Measurements from ENCODE around the gene ACADL.
A peak's percentile ranks its signal among the peaks of the same experiment; 100 is the strongest.
"Not testable (repeated sequence)": the region's sequence is repeated elsewhere in the genome, so short reads cannot be mapped to it uniquely, and the experiment has no call there.

ACADL gene

DNA sequence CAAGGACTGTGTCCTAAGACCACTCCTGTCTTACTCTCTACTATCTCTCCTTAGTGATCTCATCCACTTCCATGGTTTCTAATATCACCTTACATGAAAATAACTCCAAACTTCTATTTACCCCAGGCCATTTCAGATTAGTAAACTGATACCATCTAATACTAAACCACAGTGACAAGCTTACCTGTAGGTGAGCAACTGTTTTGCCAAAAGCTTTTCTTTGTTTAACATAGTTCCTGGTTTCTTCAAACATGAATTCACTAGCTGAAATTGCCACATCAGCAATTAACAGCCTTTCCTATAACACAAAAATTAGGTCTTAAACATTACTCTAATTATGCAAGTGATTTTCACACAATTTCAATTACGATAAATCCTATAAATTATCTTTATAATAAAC lies 22.1 kb downstream of the ACADL start:
- DNase-seq (ENCODE audit: low read depth in 4 of 4, low spot score in 1 of 4): no peak

DNA sequence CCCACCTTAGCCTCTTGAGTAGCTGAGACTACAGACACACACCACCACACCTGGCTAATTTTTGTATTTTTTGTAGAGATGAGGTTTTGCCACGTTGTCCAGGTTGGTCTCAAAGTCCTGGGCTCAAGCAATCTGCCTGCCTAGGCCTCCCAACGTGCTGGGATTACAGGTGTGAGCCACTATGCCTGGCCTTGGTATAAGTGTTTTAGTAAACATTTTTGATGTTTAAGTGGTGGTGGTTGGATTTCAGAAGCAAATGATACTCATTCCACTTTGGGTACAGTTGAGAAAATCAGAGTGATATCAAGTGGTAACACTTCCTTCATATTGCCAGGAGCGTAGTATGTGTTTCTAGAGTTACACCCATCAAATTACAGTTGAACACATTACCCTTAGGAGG lies 25.4 kb downstream of the ACADL start:
- DNase-seq (ENCODE audit: low read depth in 4 of 4, low spot score in 1 of 4): no peak

DNA sequence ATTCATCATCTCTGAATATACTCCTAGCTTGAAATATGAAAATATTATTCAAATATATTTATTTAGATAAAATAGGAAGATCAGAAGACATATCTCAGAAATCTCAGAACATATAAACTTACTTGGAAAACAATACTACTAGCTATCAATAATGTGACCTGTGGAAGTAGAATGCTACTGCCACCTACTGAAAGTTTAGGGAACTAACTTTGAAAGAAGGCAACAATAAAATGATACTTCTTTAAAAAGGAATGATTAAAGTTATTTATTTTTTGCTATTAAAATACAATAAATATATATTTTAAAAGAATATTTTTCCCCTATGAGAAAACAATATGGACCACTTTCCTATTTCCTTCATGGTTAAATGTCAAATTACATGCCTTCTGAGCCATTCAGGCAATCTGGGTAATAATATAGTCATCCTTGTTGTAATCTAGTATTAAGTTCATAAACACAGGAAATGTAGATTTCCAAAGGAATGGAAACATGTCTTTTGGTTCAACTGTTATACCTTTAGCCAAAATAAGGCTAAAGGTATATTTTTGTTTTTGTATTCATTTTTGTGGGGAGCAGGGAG lies 26.0 kb downstream of the ACADL start:
- DNase-seq (ENCODE audit: low read depth in 4 of 4, low spot score in 1 of 4): no peak

- DNase-seq (ENCODE audit: low read depth in 4 of 4, low spot score in 1 of 4): no peak
Observed at GRCh38 chr2:210198326-210198725, 26.9 kb downstream of the ACADL start.

DNA sequence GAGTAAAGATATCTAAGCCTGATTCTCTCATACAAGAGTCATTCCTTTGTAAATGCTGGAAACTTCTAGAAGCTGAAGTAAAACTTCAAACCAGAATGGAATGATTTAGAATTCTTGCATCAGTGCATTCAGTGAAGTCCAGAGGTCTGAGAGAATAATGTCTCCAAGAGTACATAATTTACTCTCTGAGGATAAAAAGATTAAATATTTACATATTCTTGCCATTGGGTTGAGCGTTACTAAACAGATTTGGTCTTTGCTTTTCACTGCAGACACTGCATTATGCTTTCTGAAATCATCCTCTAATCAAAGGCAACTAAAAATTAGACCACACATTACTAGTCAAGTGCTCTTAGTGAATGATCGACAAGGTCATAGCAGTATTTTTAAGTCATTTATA lies 27.5 kb downstream of the ACADL start:
- DNase-seq (ENCODE audit: low read depth in 4 of 4, low spot score in 1 of 4): no peak

GRCh38 chr2:210195101-210195852 lies 30.0 kb downstream of the ACADL start:
- DNase-seq (ENCODE audit: low read depth in 4 of 4, low spot score in 1 of 4): no peak

DNA sequence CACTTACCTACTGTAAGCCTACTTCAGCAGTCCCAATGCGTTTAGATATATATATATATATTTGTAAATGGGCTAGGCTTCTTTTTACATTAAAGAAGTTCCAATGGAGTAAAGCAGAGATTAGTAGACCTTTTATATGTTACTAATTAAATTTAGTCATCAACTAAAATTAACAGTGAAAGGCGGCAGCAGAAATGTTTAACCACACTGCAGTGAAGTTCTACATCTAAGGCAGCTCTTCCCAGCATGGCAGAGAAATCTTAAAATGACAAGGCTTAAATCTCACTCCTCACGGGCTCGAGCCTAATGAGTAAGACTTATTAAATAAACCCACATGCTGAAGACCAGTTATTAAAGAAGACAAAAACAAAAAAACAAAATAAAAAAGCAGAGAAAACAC lies 34.9 kb downstream of the ACADL start:
- no peak for DNase-seq (ENCODE audit: low read depth in 4 of 4, low spot score in 1 of 4)

DNA sequence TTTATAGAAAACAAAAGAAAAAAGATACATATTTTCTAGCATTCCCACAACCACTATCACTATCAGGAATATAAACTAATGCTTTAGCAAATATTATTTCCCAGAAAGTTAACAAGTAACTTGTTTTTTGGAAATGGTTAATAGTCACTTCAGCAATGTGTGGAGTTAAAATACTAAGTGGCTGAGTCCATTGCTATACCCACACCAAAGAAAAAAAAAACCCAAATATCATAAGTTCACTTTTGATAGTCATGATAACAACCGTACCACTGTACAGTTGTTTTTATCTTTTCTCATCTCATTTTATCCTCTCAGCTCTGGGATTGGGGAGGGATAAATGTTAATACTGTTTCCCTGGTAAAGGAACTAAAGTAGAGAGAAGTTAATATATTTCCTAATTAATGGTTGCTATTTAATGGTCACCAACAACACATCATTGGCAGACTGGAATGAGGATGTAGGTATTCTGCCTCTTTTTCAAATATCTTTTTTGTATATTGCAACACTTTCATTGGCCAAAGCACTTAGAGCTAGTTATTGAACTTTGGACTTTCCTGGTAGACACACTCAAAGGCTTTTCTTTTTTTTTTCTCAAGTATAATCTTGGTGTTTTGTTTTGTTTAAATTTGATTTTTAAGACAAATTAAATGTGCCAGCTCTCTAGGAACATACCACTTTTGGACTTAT lies 35.7 kb downstream of the ACADL start:
- DNase-seq (ENCODE audit: low read depth in 4 of 4, low spot score in 1 of 4): no peak

- DNase-seq (ENCODE audit: low read depth in 4 of 4, low spot score in 1 of 4): no peak
Observed at GRCh38 chr2:210188755-210189154, 36.5 kb downstream of the ACADL start.

DNA sequence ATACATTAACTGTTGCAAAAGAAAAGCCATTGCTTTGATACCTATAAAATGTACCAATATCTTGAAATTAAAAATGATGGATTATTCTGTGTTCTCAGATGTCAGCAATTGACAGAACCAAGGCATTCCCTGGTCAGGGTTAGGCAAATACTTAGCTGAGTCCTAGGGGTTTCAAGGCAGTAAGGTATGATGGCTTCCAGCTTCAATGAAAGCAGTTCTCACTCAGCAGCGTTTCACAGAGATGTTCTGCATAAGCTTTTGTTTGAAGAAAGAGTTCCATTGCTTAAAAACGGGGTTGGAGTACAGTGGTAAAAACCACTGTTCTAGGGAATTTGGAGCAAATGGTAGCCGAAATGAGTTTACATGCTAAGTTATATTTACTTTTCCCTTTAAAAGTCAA lies 37.1 kb downstream of the ACADL start:
- no peak for DNase-seq (ENCODE audit: low read depth in 4 of 4, low spot score in 1 of 4)

DNA sequence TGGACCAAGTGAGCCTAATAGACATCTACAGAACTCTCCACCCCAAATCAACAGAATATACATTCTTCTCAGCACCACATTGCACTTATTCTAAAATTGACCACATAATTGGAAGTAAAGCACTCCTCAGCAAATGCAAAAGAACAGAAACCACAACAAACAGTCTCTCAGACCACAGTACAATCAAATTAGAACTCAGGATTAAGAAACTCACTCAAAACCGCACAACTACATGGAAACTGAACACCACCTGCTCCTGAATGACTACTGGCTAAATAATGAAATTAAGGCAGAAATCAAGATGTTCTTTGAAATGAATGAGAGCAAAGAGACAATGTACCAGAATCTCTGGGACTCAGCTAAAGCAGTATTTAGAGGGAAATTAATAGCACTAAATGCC lies 41.3 kb downstream of the ACADL start:
- DNase-seq (ENCODE audit: low read depth in 4 of 4, low spot score in 1 of 4): not testable (repeated sequence)

GRCh38 chr2:210181606-210182088 lies 43.6 kb downstream of the ACADL start:
- DNase-seq (ENCODE audit: low read depth in 4 of 4, low spot score in 1 of 4): not testable (repeated sequence)

DNA sequence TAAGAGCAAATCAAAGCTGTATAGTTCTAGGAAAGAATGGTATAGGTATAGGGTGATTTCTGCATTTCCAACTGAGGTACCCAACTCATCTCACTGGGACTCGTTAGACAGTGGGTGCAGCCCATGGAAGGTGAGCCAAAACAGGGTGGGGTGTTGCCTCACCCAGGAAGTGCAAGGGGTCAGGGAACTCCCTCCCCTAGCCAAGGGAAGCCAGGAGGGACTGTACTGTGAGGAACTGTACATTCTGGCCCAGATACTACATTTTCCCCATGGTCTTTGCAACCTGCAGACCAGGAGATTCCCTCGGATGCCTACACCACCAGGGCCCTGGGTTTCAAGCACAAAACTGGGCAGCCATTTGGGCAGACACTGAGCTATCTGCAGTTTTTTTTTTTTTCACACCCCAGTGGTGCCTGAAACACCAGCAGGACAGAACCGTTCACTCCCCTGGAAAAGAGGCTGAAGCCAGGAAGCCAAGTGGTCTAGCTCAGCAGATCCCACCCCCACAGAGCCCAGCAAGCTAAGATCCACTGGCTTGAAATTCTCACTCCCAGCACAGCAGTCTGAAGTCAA lies 44.1 kb downstream of the ACADL start:
- DNase-seq (ENCODE audit: low read depth in 4 of 4, low spot score in 1 of 4): not testable (repeated sequence)

GRCh38 chr2:210180477-210180876 lies 44.8 kb downstream of the ACADL start:
- no peak for DNase-seq (ENCODE audit: low read depth in 4 of 4, low spot score in 1 of 4)

DNA sequence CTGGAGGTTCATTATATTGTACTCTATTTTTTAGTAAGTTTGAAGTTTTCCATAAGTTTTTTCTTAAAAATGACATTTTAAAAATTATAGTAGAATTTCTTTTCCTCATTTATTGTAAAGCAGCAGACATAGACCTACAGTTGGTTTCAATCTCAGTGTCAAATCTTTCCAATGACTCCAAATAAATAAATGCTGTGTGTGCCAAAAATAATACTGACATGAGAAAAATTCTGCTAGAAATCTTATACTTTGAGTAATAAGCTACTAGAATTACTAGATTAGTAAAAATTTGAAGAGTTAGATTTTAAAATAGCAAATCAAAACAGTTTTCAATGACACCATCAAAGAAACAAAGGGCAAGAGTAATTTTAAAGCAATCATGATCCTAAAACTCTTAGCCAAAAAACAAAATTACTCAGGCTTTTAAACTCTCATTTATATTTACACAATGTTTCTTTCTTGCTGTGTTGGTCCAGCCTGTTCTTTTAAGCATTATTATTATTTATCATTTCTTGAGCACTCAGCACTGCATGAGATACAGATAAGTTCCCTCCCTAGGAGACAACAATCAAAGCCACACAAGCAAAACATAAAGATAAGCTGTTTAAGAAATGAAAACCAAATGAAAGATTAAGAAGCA lies 45.8 kb downstream of the ACADL start:
- DNase-seq (ENCODE audit: low read depth in 4 of 4, low spot score in 1 of 4): no peak

- no peak for DNase-seq (ENCODE audit: low read depth in 4 of 4, low spot score in 1 of 4)
Observed at GRCh38 chr2:210177769-210178168, 47.5 kb downstream of the ACADL start.

DNA sequence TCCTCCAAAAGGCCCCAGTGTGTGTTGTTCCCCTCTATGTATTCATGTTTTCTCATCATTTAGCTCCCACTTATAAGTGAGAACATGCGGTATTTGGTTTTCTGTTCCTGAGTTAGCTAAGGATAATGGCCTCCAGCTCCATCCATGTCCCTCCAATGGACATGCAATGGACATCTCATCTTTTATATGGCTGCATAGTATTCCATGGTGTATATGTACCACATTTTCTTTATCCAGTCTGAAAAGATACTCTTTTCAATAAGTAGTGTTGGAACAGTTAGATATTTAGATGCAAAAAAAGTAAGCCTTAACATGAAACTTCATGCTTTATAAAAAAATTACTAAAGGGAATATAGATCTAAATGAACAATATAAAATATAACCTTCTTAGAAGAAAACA lies 48.1 kb downstream of the ACADL start:
- not testable (repeated sequence) for DNase-seq (ENCODE audit: low read depth in 4 of 4, low spot score in 1 of 4)

DNA sequence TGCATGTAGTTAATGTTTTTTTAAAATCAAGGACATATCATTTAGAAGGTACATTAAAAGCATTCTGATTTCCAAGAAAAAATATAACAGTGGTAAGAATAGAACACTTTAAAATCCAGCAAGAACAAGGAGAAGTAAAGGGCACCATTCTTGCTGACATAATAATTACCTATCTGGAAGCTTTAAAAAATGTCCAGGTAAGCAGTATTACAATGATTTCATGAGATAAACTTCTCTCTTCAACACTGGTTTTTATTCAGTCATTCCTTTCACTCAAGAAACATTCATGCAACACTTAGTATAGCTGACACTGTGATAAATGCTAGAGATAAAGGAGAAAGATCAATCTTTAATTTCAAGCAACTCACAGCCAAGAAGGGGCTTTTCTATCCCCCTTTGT lies 51.2 kb downstream of the ACADL start:
- no peak for DNase-seq (ENCODE audit: low read depth in 4 of 4, low spot score in 1 of 4)

DNA sequence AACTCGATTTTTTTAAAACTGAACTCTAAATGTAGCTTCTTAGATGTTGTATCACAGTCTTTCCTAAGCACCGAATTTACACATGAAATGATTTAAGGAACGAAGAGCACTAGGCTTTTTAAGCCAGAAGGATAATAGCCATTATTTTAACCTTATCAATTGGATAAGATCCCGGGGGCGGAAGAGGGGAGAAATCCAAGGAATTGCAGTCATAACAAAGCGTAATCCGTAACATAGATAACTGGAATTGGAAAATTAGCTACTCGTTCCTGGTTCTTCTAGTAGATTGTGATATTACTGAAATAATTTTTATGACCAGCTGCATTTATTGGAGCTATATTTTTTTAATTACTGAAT lies 53.0 kb downstream of the ACADL start:
- no peak for DNase-seq (ENCODE audit: low read depth in 4 of 4, low spot score in 1 of 4)

DNA sequence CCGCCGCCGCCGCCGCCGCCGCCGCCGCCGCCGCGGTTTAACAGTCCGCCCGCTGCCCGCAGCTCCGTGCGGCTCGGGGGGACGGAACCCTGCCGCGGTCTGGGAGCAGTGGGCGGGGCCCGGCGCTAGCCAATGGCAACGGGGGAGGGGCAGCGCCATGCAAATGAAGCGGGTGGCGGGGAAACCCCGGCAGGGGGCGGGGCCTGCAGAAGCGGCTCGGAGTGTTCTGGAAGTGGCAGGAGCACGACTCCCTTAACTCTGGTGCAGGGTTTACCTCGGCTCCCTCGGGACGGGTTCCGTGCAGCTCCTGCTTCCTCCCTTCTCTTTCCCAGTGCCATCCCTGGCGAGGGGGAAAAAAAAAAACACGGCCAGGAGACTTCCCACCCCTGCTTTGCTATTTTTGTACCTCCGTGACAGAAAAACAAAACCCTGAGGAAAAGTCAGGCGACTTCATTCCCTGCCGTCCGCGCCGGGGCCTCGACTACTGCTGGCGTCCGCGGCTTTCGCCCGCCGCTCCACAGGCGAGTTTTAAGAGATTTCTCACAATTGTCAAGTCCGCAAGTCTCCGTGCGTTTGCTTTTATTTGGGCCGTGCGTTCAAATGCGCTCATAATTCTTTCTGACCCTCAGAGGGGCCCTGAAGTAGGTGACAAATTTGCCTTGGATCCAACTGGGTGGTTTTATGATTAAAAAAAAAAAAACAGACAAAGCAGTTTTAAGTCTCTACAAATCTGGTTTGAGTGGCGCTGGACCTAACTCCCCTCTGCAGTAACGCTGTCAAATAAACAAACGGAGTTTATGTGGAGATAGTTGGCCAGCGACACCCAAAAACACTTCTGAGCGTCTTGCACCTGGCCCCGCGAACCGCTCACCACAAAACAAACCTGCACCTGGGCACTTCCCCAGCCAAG lies 53.7 kb downstream of the ACADL start, which contains the start of gene KANSL1L:
Gene KANSL1L, minus strand, starts transcription at position 101 of the 910 bp plus-strand sequence. CDS start 16,827 bp downstream, outside the sequence.
- peak; percentile 92 to 96 (median 96) for DNase-seq (ENCODE audit: low read depth in 4 of 4, low spot score in 1 of 4)
